Measurements from ENCODE around the gene RAMP3. TPM values are rescaled to one million over a fixed set of nuclear protein-coding genes. Genes with fewer than 3 reads are reported as not detected.

The RAMP3 gene
- total RNA-seq, 1 donor from 2014 or later: not detected

DNA sequence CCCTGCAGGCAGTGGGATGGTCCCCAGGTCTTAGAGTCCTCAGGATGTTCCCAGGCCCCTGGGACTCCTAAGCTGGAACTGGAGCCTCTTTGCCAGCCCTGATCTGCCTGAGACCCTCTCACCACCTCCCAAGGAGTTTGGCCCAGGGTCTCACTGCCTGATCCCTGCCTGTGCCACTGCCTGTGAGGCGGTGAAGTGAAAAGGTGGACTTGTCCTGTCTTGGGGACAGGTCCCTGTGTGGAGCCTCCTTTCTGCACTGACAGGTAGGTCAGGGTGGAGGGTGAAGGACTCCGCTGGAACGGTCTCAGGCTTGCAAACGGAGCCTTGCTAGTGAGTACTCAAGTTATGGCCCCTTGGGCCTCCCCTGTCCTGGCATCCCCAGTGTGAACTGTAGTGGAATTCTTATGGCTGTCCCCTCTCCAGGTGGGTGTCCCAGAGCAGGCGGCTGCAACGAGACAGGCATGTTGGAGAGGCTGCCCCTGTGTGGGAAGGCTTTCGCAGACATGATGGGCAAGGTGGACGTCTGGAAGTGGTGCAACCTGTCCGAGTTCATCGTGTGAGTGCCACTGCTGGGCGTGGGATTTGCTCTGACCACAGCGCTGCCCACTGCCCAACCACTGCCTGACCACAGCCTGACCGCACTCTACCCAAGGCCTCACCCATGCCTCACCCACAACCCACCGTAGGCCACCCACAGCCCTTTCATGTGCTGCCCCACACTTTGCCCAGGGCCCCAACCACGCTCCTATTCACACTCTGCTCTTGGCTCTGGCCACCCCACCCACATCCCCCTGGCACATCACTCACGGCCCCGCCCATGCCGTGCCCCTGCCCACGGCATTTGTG is 19.5 kb downstream of the RAMP3 start:
- Mint-ChIP-seq H3K9me3 (ENCODE audit: unreplicated experiment) (peaks cover 2% of the 10 kb centered on the region), H3K4me3 (ENCODE audit: unreplicated experiment) (no peak overlapping the region), H3K36me3 (ENCODE audit: unreplicated experiment) (no peaks in the 10 kb centered on the region), H3K27ac (ENCODE audit: unreplicated experiment) (no peak overlapping the region), H3K27me3 (ENCODE audit: unreplicated experiment) (peaks cover 6% of the 10 kb centered on the region), H3K4me1 (ENCODE audit: low read depth, unreplicated experiment) (no peaks in the 10 kb centered on the region)
- TF ChIP-seq, protein P1, sequence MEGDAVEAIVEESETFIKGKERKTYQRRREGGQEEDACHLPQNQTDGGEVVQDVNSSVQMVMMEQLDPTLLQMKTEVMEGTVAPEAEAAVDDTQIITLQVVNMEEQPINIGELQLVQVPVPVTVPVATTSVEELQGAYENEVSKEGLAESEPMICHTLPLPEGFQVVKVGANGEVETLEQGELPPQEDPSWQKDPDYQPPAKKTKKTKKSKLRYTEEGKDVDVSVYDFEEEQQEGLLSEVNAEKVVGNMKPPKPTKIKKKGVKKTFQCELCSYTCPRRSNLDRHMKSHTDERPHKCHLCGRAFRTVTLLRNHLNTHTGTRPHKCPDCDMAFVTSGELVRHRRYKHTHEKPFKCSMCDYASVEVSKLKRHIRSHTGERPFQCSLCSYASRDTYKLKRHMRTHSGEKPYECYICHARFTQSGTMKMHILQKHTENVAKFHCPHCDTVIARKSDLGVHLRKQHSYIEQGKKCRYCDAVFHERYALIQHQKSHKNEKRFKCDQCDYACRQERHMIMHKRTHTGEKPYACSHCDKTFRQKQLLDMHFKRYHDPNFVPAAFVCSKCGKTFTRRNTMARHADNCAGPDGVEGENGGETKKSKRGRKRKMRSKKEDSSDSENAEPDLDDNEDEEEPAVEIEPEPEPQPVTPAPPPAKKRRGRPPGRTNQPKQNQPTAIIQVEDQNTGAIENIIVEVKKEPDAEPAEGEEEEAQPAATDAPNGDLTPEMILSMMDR (IDR thresholded peaks at IDR 0.05; ENCODE audit: partially characterized antibody, unreplicated experiment): no peak
- no peak for DNase-seq

DNA sequence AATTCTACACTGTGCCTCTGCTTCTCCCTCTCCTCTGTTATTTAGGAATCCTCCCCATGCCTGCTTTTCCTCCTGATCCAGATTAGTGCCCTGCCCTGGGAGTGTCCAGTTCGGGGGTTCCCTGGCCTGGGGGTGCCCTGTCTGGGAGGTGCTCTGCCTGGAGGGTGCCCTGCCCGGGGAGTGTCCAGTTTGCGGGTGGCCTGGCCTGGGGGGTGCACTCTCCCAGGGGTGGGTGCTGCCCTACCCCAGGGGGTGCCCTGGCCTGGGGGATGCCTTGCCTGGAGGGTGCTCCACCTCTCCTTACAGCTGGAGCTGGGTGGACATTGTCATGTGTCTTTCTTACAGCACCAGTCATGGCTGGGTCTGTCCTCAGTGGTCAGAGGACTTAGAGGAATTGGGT is 20.2 kb downstream of the RAMP3 start:
- Mint-ChIP-seq H3K4me1 (ENCODE audit: low read depth, unreplicated experiment) (no peaks in the 10 kb centered on the region), H3K9me3 (ENCODE audit: unreplicated experiment) (no peaks in the 10 kb centered on the region), H3K27me3 (ENCODE audit: unreplicated experiment) (peaks cover 6% of the 10 kb centered on the region), H3K4me3 (ENCODE audit: unreplicated experiment) (no peak overlapping the region), H3K36me3 (ENCODE audit: unreplicated experiment) (no peaks in the 10 kb centered on the region), H3K27ac (ENCODE audit: unreplicated experiment) (no peak overlapping the region)
- TF ChIP-seq, protein P1 (IDR thresholded peaks at IDR 0.05; ENCODE audit: partially characterized antibody, unreplicated experiment): no peak
- no peak for DNase-seq

DNA sequence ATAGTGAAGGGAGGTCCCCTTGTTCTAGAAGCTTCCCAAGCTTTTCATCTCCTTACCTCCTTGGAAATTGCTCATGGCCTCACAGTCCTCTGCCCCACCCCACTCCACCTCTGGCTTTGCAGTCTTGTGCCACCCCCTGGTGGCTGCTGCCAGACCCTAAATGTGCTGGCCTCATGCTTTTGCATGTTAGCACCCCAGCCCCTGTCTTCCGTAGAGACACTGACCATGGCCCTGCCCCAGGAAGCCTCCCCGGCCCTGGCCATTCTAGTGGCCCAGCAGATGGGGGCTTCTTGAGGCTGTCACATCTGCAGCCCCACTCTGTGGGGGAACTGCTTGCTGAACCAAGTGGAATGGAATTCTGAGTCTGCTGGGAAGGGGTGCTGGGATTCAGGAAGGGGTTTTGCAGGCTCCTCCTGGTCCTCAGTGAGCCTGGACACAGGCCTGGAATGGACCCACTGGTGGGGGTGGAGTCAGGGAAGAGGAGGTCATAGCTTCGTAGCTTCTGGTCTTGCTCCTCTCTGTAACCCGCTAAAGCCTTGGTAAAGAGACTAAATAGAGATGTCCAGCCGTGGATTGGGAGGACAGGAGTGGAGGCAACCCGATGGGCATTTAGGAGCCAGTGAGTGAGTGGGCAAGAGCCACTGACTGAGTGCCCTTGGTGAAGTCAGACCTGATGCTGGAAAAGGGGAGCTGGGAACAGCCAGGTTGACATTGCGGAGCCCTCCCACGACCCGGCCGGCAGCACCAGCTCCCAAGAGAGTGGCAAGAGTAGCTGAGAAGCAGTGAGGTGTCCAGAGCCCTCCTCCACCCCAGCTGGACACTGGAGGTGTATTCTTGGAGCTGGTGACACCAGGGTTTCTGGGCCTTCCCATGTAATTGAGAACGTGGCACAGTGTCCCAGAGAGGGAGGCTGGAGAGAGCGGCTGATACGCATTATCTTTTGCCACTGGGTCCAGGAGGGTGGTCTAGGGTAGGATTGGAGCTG is 20.9 kb downstream of the RAMP3 start:
- Mint-ChIP-seq H3K4me1 (ENCODE audit: low read depth, unreplicated experiment) (no peaks in the 10 kb centered on the region), H3K27ac (ENCODE audit: unreplicated experiment) (no peak overlapping the region), H3K27me3 (ENCODE audit: unreplicated experiment) (peaks cover 4% of the 10 kb centered on the region), H3K4me3 (ENCODE audit: unreplicated experiment) (no peak overlapping the region), H3K36me3 (ENCODE audit: unreplicated experiment) (no peaks in the 10 kb centered on the region), H3K9me3 (ENCODE audit: unreplicated experiment) (no peaks in the 10 kb centered on the region)
- TF ChIP-seq, protein P1 (IDR thresholded peaks at IDR 0.05; ENCODE audit: partially characterized antibody, unreplicated experiment): no peak
- no peak for DNase-seq

DNA sequence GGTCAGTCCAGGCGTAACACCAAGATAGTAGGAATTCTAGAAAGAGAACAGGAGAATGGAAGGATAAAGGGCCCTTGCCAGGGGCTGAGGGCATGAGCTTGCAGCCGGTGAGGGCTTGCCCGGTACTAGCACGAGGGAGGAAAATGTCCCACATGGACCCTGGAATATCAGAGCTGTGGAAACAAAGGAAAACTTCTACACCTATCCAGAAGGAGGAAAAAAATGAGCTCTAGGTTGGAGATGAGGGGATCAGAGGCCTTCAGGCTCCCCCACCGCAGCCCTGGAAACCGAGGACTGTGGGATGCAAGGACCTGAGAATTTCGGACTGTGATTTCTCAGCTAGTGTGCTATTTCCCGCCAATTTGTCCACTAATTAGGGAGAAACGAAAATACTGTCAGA is 22.1 kb downstream of the RAMP3 start:
- peaks cover 4% of the 10 kb centered on the region for H3K27me3 Mint-ChIP-seq (ENCODE audit: unreplicated experiment)
- DNase-seq: no peak
- H3K36me3 Mint-ChIP-seq (ENCODE audit: unreplicated experiment): no peaks in the 10 kb centered on the region
- H3K4me3 Mint-ChIP-seq (ENCODE audit: unreplicated experiment): no peak overlapping the region
- H3K9me3 Mint-ChIP-seq (ENCODE audit: unreplicated experiment): no peaks in the 10 kb centered on the region
- H3K4me1 Mint-ChIP-seq (ENCODE audit: low read depth, unreplicated experiment): peaks cover 2% of the 10 kb centered on the region
- H3K27ac Mint-ChIP-seq (ENCODE audit: unreplicated experiment): no peak overlapping the region
- TF ChIP-seq, protein P1 (IDR thresholded peaks at IDR 0.05; ENCODE audit: partially characterized antibody, unreplicated experiment): no peak
